Measurements from ENCODE around the gene CIITA. TPM values are rescaled to one million over a fixed set of nuclear protein-coding genes. Genes with fewer than 3 reads are reported as not detected.

Gene CIITA
- total RNA-seq, 2 donors from 2014 or later, result 0.26 TPM; not detected in 1

DNA sequence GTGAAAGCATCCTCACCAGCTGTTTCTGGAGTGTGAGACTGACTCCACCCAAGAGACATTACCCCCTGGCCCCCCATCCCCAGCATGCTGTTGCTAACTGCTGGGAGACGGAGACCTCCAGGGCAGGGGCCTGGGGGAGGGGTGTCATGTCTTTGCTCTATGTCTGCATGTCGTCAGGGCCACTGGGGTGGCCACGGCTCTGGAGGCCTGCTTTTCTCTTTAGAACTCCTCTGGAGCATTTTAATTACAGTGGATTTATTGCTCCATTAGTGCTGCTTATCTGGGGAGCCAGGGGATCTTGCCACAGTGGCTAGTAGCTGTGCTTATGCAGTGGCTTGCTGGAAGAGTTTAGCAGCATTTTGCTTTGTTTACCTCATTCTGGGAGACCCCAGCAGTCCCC is 99.6 kb downstream of the CIITA start:
- no peaks in the 10 kb centered on the region for H3K27me3 Mint-ChIP-seq (ENCODE audit: insufficient read depth)
- H3K9me3 ChIP-seq (ENCODE audit: control insufficient read depth, low read length), result no peaks in the 10 kb centered on the region
- no peak overlapping the region for H3K27ac Mint-ChIP-seq
- peaks cover 7% of the 10 kb centered on the region for H3K4me1 ChIP-seq (ENCODE audit: control insufficient read depth, insufficient read depth, low read length)
- H3K36me3 ChIP-seq (ENCODE audit: control insufficient read depth, insufficient read depth, low read length), result peaks cover 47% of the 10 kb centered on the region
- WGBS, 2 experiments (ENCODE audit: insufficient coverage in 1 of 2, insufficient read length in 1 of 2), result 80% methylated on average over 3 of the region's 3 CpGs; no CpG with 5 or more reads in 1 of the 2 experiments
- H3K27me3 ChIP-seq (ENCODE audit: control insufficient read depth, insufficient read depth, low read length, poor library complexity, severe bottlenecking), result no peaks in the 10 kb centered on the region
- peaks cover 12% of the 10 kb centered on the region for H3K4me1 Mint-ChIP-seq
- no peak overlapping the region for H3K4me3 Mint-ChIP-seq
- TF ChIP-seq CTCF (conservative IDR thresholded peaks at IDR 0.05), result no peak
- H3K4me3 ChIP-seq (ENCODE audit: low read length), result no peak overlapping the region
- no peak overlapping the region for H3K27ac ChIP-seq (ENCODE audit: low read depth, low read length)
- no peak for DNase-seq
- no peak overlapping the region for H3K9ac ChIP-seq (ENCODE audit: extremely low read depth, low read length, poor library complexity, severe bottlenecking)
- H3K9me3 Mint-ChIP-seq, result no peaks in the 10 kb centered on the region
- H3K36me3 Mint-ChIP-seq (ENCODE audit: low read depth), result peaks cover 51% of the 10 kb centered on the region

GRCh38 chr16:10978124-10978523 is 101.1 kb downstream of the CIITA start:
- no peak for TF ChIP-seq CTCF (conservative IDR thresholded peaks at IDR 0.05)
- Histone ChIP-seq H3K9me3 (ENCODE audit: control insufficient read depth, low read length) (no peaks in the 10 kb centered on the region), H3K4me3 (ENCODE audit: low read length) (no peak overlapping the region), H3K27ac (ENCODE audit: low read depth, low read length) (no peak overlapping the region), H3K4me1 (ENCODE audit: control insufficient read depth, insufficient read depth, low read length) (peaks cover 2% of the 10 kb centered on the region), H3K27me3 (ENCODE audit: control insufficient read depth, insufficient read depth, low read length, poor library complexity, severe bottlenecking) (no peaks in the 10 kb centered on the region), H3K36me3 (ENCODE audit: control insufficient read depth, insufficient read depth, low read length) (peaks cover 53% of the 10 kb centered on the region), H3K9ac (ENCODE audit: extremely low read depth, low read length, poor library complexity, severe bottlenecking) (no peak overlapping the region)
- WGBS, 2 experiments (ENCODE audit: insufficient coverage in 1 of 2, insufficient read length in 1 of 2), result 93 to 98% methylated on average over 4 to 6 of the region's 6 CpGs
- H3K27ac Mint-ChIP-seq, result no peak overlapping the region
- no peak overlapping the region for H3K4me3 Mint-ChIP-seq
- no peak for DNase-seq
- peaks cover 47% of the 10 kb centered on the region for H3K36me3 Mint-ChIP-seq (ENCODE audit: low read depth)
- H3K27me3 Mint-ChIP-seq (ENCODE audit: insufficient read depth), result no peaks in the 10 kb centered on the region
- H3K4me1 Mint-ChIP-seq, result peaks cover 8% of the 10 kb centered on the region
- no peaks in the 10 kb centered on the region for H3K9me3 Mint-ChIP-seq

GRCh38 chr16:10978871-10979446 is 102.0 kb downstream of the CIITA start:
- Histone ChIP-seq H3K9ac (ENCODE audit: extremely low read depth, low read length, poor library complexity, severe bottlenecking) (no peak overlapping the region), H3K36me3 (ENCODE audit: control insufficient read depth, insufficient read depth, low read length) (peaks cover 50% of the 10 kb centered on the region), H3K4me1 (ENCODE audit: control insufficient read depth, insufficient read depth, low read length) (peaks cover 2% of the 10 kb centered on the region), H3K27me3 (ENCODE audit: control insufficient read depth, insufficient read depth, low read length, poor library complexity, severe bottlenecking) (no peaks in the 10 kb centered on the region), H3K4me3 (ENCODE audit: low read length) (no peak overlapping the region), H3K9me3 (ENCODE audit: control insufficient read depth, low read length) (no peaks in the 10 kb centered on the region), H3K27ac (ENCODE audit: low read depth, low read length) (peak overlapping the region; percentile 6)
- Mint-ChIP-seq H3K27ac (peak overlapping the region; percentile 23), H3K9me3 (no peaks in the 10 kb centered on the region), H3K36me3 (ENCODE audit: low read depth) (peaks cover 49% of the 10 kb centered on the region), H3K4me3 (no peak overlapping the region), H3K27me3 (ENCODE audit: insufficient read depth) (no peaks in the 10 kb centered on the region), H3K4me1 (peaks cover 8% of the 10 kb centered on the region)
- 92% methylated on average over 5 to 14 of the region's 14 CpGs for WGBS, 2 experiments (ENCODE audit: insufficient coverage in 1 of 2, insufficient read length in 1 of 2)
- DNase-seq, result no peak
- no peak for TF ChIP-seq CTCF (conservative IDR thresholded peaks at IDR 0.05)

Measured in endodermal cell (in vitro differentiated cells).